CD4-positive, alpha-beta T cell treated with Interleukin-1 beta for 1 hour (primary cell): ENCODE data around the gene F2R.

ENCODE experiments used
- DNase-seq, 2 donors: peaks; one replicate each; pipeline ENCODE4 v3.0.0-alpha.2; 2020 to 2022

The F2R gene

DNA sequence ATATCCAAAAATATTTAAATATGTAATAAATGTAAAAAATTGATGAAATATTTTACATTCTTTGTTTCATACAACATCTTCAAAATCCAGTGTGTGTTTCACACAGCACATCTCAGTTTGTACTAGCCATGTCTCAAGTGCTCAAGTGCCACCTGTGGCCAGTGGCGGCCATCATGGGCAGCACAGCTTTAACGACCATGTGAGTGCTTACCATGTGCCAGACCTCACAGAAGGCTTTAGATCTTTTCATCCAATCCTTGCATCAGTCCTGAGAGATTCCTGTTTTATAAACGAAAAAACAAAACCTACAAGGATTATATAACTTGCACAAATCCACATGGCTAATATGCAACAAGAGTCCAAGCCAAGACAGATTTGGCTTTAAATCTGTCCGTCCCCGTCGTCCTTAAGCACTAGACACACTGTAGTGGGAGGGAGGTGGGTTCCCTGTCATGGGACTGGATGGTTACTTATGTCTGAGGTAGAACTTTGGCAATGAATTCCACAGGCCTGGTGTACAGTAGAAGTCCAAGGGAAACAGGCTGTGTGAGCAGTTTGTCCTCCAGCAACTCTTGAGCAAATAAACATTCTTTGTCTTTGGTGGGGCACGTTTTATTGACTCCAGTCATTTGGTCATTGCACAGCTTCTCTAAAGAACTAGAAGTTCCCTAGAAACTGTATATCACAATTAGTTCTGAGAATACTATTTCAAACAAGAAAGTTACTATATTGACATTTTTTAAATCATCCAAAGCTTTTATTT lies 25.0 kb upstream of the F2R start:
- no peak for DNase-seq

DNA sequence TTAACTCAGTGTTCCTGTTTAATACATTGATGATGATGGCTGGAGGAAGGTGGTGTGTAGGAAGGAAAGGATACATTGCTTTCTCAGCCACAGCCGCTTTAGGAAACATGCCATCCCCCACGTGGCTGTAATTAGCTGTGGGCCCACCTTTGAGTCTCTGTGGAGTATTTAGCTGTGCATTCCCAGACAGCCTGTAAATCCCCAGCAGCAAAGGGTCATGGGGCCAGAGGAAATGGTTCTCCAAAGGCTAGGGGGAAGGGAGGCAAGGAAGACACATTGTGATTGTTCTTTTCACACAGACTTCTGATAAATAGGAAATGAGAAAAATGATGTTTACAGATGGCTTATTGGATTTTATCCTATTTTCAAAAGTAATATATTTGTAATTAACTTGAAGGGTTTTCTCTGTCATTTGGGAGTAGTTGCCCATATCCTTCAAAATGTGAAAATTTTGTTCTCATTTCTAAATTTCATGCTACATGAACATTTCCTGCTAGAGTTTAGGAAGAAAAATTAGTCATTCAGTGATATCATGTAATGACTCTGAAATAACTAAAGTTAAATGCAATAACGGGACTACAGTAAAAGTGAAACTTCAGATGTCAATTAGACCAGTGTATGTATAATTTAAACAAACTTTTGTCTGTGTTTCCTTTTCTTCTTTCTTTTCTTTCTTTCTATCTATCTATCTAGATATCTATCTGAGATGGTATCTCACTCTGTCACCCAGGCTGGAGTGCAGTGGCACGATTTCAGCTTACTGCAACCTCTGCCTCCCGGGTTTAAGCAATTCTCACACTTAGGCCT lies 24.3 kb upstream of the F2R start:
- DNase-seq, result no peak

- DNase-seq, result no peak
Measured at GRCh38 chr5:76692274-76692540, 23.7 kb upstream of the F2R start.

- no peak for DNase-seq
Measured at GRCh38 chr5:76692651-76693050, 23.3 kb upstream of the F2R start.

GRCh38 chr5:76693141-76693540 lies 22.8 kb upstream of the F2R start:
- DNase-seq, result no peak

DNA sequence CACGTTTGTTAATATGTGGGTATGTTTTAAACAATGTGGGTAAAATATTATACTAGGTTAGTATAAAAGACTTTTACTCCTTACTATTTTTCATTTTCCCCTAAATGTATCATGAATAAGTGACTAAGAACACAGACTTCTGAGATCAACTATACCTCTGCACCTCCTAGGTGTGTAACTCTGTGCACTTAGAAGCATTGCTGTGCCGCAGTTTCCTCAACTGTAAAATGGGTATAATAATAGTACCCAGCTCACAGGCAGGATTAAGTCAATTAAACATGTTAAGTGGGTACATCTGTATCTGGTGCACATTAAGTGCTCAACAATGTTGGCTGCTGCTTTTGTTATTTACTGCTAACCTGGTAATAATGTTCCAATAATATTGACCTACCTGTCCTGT lies 21.6 kb upstream of the F2R start:
- DNase-seq, result no peak

- no peak for DNase-seq
Measured at GRCh38 chr5:76695346-76695745, 20.6 kb upstream of the F2R start.

GRCh38 chr5:76696251-76696650 lies 19.7 kb upstream of the F2R start:
- no peak for DNase-seq

- DNase-seq, result no peak
Measured at GRCh38 chr5:76697670-76698069, 18.3 kb upstream of the F2R start.

DNA sequence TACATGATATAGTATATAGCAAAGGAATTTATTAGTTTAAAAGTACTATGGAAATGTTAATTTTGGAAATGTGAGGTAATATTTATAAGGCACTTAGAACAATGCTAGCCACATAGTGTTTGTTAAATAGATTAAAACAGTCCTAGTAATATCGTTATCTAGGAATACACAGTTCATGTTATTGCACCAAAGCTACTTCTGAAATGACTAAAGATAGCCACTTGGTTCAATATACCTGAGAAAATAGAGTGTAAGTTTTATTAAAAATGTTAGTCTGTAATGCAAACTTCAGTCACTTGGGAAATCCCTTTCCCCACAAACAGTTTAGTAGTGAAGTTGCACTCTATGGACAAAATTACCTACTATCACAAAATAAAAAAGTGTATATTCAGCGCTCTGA lies 15.4 kb upstream of the F2R start:
- no peak for DNase-seq

DNA sequence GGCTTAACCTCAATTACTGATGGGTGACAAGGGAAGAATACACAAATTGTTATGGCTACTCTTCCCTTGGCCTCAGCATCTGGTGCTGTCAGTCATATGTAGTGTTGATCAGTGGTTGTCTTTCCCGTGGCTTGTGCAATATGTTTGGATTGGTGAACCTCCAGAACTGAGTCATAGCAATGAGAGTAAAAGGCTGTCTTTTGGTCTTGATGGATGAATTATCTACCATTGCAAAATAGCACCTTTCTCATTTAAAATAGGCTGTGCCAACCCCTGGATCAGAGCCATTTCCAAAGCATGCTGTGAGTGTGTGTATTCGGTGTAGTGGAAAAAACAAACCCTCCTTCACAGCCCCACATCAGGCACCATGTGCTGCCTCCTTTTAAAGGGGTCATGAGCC lies 14.6 kb upstream of the F2R start:
- DNase-seq, result no peak

DNA sequence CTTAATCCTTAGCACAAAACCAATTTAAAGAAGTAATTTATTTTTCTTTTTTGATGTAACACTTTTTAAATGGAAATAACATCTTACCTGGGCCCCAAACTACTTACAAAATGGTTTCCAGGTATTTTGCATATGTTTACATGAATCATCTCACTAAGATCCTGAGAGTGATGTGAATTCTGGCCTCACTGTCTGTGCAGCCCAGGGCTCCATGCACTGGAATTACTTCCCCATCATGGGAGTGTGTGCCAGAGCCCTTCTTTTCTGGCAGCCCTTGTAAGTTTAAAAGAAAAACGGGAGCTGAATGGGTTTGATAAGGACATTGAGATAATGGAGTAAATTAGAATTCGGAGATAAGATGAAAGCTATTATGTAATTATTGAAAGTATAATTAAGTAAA lies 12.2 kb upstream of the F2R start:
- no peak for DNase-seq

DNA sequence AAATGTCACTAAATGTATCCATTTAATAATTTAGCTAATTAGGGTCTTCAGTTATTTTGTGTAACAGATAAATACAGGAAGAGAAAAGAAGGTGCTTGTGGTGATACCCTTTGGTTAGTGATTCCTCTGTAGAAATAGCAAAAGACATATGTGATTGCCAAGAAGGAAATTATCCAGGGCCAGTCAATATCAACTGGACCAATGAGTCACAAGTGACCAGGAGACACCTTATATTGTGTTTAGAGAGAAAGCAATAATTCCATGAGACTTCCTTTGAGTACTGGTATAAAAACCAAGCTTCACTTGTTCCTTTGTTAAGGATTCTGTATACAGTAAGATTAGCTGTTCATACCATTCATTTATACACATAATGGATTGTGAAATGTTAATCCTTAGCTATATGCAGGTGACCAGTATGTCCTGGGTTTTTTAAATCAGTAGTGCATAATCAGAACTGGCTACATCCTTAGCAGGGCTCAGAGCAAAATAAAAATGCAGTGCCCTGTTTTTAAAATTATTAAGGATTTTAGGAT lies 11.7 kb upstream of the F2R start:
- no peak for DNase-seq

DNA sequence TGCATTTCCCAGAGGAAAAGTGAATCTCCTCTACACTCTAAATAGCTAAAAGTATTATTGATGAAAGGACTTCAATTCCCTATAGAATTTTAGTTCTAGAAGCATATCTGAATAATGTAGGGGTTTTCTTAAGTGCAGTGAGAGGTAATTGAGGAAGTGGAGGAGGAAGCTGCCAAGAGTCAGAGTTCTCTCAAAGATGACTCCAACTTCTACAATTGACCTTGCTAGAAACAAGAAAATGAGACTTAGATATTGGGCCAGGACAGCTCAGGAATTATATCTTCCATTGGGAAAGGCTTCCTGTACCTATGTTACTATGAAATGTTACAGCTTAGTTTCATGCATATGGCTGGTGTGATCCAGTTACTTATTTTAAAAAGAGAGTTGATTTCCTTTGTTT lies 10.4 kb upstream of the F2R start:
- DNase-seq, result no peak

GRCh38 chr5:76709762-76710161 lies 6.2 kb upstream of the F2R start:
- no peak for DNase-seq

DNA sequence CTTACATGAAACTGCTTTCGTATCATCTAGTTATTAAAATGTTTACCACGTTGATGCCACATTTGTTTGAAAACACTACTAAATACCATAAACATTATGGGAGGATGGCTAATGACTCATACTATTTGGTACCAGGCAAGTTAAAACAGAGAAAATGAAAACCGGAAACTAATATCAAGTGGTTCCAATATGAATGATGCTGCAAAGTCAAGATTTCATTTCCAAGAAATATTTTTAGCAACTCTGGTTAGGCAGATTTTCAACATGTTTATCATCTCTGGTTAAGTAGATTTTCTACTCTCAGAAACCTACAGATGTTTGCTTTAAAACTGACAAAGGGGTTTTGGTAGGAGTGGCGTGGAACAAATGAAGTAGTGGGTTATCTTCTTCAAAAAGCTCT lies 4.9 kb upstream of the F2R start:
- no peak for DNase-seq

- DNase-seq, result no peak
Measured at GRCh38 chr5:76714751-76715485, 1.0 kb upstream of the F2R start.

DNA sequence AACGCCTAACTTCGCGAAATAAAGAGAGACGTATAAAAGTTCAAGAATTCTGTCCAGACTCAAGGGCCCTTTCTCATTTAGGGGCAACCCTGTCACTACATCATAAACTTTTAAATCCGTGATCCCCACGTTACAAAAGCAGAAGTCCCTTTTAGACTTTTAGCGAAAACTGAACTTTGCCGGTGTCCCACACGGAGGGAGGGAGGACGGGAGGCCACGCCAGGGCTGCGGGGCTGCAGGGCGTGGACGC lies 515 bp upstream of the F2R start:
- no peak for DNase-seq

DNA sequence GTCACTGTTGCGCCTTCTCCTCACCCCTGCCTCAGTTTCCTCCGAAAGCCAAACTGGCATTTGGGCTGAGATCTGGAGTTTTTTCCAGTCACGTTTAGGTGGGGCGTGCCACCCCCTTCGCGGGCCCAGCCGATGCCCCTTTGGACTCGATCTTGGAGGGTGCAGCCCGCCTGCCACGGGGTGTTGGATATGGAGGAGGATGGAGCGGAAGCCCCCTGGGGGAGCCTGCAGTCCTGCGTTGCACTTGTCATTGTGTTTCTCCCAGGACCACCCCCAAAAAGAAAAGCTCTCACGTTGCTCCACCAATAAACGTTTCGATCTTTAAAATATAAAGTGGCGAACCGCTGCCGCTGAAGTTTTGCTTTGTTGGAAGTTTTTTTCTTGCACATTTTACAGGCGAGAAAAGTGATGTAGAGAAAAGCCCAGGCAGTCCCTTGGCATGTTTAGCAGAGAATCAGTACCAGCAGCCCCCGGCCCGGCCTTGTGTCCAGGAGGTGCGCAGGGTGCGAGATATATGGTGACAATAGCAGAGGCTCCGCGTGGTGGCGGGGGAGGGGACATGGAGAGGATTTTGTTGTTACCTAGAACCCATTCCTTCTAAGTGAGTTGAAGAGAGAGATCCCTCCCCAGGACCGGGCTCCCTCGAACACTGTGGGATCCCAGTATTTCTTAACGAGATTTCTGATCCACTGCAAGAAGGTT lies 681 bp downstream of the F2R start:
- DNase-seq, result no peak

DNA sequence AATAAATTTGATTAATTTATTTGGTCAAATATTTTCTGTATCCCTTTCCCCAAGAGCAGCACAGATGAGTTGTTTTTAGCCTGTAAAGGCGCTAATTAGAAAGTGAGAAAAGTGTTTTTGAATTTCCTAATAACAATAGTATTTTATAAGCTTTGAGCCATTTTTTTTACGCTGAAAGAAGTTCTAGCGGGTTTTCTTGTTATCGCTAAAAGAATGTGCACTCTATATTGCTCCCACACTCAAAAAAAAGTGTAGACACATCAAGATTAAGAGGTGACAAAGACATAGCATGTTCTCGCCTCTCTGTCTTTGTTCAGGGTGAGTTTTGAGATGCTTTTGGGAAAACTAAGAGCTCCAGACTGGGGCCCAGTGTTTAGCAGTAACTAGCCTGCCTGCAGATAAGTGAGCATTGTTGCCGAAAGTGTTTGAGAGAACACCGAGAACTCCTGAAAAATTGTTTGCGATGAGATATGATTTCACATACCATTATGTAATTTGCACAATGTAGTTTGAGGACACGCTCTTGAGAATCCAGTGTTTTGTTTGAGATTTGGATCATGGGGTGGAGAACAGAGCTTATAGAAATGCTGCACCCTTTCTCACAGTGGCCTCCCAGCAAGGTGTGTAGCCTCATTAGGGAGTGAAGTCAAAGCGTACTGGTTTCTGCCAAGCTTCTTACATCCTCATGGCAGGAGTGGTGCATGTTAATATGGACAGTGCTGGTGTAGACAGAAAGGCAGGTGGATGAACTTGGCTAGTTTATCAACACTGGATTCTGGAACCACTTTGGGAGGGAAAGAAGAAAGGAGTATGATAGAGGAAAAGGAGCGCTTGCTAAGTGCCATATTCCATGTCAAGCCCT lies 1.5 kb downstream of the F2R start:
- DNase-seq, result no peak

- DNase-seq, result no peak
Measured at GRCh38 chr5:76718381-76718832, 2.5 kb downstream of the F2R start.

DNA sequence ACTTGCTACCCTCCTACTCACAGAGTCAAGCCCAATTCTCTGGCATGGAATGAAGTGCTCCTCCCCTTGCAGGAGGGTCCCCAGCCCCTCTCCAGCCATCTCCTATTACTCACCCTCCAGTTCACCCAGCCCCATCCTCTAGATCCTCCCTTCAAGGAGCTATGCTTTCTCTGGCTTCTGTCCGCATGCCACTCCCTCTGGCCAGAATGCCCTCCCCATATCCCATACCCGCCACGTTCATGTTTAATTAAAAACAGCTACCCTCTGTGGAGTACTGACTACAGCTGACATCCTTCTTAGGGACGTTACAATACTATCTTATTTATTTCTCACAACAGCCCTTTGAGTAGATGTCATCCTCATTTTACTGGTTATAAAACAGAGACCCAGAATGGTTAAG lies 3.0 kb downstream of the F2R start:
- DNase-seq, result no peak
